HG03139 (cell line): ENCODE measurements around the gene ACYP1.

Source experiments
- ATAC-seq: cut with Tn5 transposase; IDR thresholded peaks from one replicate; pipeline ENCODE4 v1.9.1; 2021; ENCODE audit not compliant: unreplicated experiment

Gene ACYP1

GRCh38 chr14:75040959-75041358 lies 22.9 kb downstream of the ACYP1 start:
- ATAC-seq: no peak

GRCh38 chr14:75040507-75040906 lies 23.3 kb downstream of the ACYP1 start:
- no peak for ATAC-seq

- no peak for ATAC-seq
Observed at GRCh38 chr14:75032939-75033338, 30.9 kb downstream of the ACYP1 start.

GRCh38 chr14:75030147-75030546 lies 33.7 kb downstream of the ACYP1 start:
- no peak for ATAC-seq

GRCh38 chr14:75025876-75026275 lies 37.9 kb downstream of the ACYP1 start:
- ATAC-seq: no peak

- no peak for ATAC-seq
Observed at GRCh38 chr14:75025082-75025481, 38.7 kb downstream of the ACYP1 start.

GRCh38 chr14:75023108-75023507 lies 40.7 kb downstream of the ACYP1 start:
- ATAC-seq: no peak

- no peak for ATAC-seq
Observed at GRCh38 chr14:75022655-75023054, 41.2 kb downstream of the ACYP1 start.

GRCh38 chr14:75018694-75019093 lies 45.1 kb downstream of the ACYP1 start:
- ATAC-seq: no peak

GRCh38 chr14:75016815-75017214 lies 47.0 kb downstream of the ACYP1 start:
- ATAC-seq: no peak

GRCh38 chr14:75015496-75015895 lies 48.3 kb downstream of the ACYP1 start:
- no peak for ATAC-seq

- no peak for ATAC-seq
Observed at GRCh38 chr14:75013290-75013689, 50.5 kb downstream of the ACYP1 start.

GRCh38 chr14:75011356-75011994 lies 52.3 kb downstream of the ACYP1 start:
- no peak for ATAC-seq

GRCh38 chr14:75010472-75011093 lies 53.2 kb downstream of the ACYP1 start:
- ATAC-seq: no peak

GRCh38 chr14:75009176-75009575 lies 54.6 kb downstream of the ACYP1 start:
- no peak for ATAC-seq

GRCh38 chr14:75005357-75005756 lies 58.5 kb downstream of the ACYP1 start:
- no peak for ATAC-seq

- no peak for ATAC-seq
Observed at GRCh38 chr14:75003250-75004027, 60.4 kb downstream of the ACYP1 start.
